Right renal pelvis (tissue), 4 donors: ENCODE measurements around the gene SLC39A11. TPM values are rescaled to one million over a fixed set of nuclear protein-coding genes. Genes with fewer than 3 reads are reported as not detected.
A peak's percentile ranks its signal among the peaks of the same experiment; 100 is the strongest.

Source experiments
- DNase-seq, 4 donors: peaks; one replicate each; pipeline ENCODE4 v3.0.0-alpha.2; 2013; ENCODE audit warnings: low read depth in 4 of 4, low spot score in 3 of 4, missing footprints in 1 of 4
- polyA plus RNA-seq, 4 donors: library from polyadenylated mRNA; unstranded; fragments of 120-200 nt; gene quantifications; one replicate each; pipeline ENCODE4 v1.2.1, GENCODE V29; 2013; ENCODE audit not compliant: insufficient read length in 4 of 4

Gene SLC39A11
- polyA plus RNA-seq, 4 donors = 27.6 to 29.1 (median 28.4) TPM

DNA sequence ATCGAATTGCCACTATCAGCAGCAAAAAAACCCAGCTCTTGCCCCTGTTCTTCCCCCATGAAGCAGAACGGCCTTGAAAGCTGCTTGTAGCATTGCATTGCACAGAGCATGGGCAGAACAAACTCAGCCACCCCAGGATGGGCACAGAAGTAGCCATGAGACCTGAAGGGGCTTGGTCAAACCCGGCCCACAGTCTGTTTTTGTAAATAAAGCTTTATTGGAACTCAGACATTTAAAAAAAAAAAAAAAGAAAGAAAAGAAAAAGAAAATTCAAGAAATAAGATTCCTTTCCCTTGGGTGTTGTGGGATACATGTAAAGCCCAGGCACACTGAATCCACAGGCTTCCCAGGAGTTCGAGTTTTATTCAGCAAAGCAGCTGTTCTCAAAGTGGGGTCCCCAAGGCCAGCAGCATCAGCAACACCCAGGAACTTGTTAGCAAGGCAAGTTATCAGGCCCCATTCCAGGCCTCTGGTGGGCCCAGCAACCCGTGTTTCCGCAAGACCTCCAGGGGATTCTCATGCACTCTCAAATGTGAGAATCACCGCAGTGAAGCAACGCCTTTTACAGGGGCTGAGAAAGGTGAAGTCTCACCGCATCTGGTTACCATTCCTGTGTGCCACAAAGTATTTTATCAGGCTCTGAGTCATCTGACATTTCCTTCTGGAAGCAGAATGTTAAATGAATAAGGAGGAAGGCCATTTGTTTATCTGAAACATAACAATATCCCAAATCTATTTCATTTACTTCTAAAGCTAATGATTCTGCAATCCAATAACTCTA lies 108.2 kb downstream of the SLC39A11 start:
- no peak for DNase-seq

DNA sequence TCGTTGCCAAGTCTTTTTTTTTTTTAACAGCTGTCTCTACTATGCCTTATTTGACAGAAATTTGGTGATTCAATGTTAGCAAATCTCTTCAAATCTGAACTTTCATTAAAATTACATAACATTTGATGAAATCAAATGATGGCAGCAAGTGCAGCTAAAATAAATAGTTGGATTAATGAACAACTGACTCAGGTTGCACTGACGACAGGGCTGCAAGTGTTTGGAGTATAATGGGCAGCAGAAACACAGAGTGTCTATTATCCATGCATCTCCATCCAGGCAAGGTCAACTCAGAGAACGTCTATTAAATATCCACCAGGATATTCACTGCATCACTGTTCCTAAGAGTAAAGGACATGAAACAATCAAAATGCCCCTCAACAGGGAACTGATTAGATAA lies 109.8 kb downstream of the SLC39A11 start:
- no peak for DNase-seq

GRCh38 chr17:72978593-72979218 lies 113.8 kb downstream of the SLC39A11 start:
- no peak for DNase-seq

GRCh38 chr17:72977771-72978417 lies 114.6 kb downstream of the SLC39A11 start:
- DNase-seq = no peak

DNA sequence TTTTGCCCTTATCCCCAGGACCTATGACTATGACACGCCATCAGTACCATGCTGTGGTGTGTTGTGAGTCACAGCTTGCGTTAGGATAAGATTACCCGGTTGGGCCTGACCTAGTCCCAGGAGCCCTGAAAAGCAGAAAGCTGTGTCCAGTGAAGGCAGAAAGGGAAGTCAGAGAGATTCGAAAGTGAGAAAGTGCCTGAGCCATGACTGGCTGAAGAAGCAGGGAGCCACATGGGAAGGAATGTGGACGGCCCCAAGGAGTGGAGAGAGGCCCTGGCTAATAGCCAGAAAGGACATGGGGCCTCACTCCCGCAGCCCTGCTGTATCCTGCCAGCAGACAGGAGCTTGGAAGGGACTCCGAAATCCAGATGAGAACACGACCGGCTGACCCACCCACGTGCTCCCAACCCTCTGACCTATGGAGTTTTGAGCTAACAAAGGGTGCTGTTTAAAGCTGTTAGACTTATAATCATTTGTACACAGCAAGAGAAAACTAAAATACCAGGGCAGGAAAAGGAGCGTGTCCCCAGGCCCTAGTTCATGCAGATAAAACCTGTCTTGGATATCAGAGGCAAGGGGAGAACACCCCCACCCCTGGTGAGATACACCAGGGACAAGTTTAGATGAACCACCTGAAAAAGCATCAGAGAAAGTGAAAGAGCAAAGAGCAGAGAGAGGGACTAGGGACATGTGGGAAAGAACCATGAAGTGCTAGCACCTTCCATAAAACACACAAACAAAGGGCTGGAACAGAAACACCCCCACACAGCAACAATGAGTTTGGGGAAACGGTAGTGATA lies 115.3 kb downstream of the SLC39A11 start:
- DNase-seq = peak in 3 of 4 donors; percentile 22 to 30 (median 28)

- no peak for DNase-seq
Observed at GRCh38 chr17:72975509-72975908, 117.0 kb downstream of the SLC39A11 start.

DNA sequence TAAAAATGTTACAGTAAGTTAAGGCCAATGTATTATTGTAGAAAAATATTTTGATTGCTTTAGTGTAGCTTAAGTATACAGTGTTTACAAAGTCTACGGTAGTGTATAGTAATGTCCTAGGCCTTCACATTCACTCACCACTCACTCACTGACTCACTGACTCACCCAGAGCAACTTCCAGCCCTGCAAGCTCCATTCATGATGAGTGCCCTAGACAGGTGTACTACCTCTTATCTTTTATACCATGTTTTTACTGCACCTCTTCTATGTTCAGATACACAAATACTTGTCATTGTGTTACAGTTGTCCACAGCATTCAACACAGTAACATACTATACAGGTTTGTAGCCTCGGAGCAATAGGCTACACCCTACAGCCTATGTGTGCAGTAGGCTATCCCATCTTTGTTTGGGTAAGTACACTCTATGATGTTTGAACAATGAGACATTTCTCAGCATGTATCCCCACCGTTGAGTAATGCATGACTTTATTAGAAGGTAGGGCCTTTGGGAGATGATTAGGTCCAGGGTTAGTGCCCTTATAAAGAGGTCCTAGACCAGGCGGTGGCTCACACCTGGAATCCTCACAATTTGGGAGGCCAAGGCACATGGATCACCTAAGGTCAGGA lies 117.8 kb downstream of the SLC39A11 start:
- no peak for DNase-seq

DNA sequence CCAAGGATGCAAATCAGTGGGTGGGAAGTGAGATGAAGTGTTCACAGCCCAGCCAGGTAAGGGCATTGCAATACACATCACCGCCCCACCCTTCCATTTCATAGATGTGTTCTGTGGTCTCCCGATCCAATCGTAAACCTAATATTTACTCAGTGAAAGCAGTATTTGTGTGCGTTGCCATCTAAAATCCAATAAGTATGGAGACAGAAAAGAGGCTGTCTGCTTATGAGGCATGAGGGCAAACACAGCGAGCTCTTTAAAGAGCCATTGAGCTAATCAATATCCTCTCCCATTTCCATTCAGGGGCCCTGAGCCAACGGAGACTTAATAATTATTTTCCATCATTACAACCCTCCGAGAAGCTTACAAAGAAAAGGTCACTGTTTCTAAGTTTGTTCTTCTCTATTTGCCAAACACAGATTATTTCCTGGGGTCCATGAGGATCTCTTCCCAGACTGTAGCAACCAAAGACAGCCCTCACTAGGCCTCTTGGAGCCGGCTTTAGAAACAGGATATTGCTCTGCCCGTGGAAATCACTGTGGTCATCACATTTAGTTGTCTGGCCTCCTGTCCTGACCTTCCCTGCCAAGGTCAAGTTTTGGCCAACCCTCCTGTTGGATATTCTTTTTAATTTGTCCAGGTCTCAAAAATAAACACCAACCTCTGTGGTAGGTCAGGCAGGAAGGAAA lies 120.1 kb downstream of the SLC39A11 start:
- no peak for DNase-seq

- DNase-seq = no peak
Observed at GRCh38 chr17:72971226-72971880, 121.1 kb downstream of the SLC39A11 start.

GRCh38 chr17:72970797-72971196 lies 121.7 kb downstream of the SLC39A11 start:
- no peak for DNase-seq

- no peak for DNase-seq
Observed at GRCh38 chr17:72970246-72970645, 122.2 kb downstream of the SLC39A11 start.

DNA sequence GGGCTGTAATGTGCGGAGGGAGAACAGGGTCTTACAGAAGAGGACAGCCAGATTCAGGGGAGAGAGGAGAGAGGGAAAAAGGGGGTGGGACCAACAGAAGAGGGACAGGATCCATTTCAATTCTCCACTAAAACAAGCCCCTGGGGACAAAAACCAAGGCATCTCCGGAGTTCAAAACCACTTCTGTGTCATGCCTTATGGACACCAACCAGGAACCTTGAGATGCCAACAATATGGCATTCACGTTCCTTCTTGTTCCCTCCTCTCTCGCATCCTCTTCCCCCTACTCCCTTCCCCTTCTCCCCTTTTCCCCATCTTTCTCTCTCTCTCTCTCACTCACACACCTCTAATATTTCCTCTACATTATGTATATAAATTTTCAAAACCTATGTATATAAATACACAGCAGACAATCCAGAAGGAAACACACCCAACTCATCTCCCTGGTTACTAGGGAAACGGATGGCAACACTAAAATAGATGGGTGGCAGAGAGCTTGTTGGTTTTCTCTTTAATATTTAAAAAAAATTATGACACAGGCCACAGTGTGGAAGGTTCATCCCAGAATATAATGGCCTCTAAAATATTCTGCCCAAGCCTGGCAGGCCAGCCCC lies 123.1 kb downstream of the SLC39A11 start:
- DNase-seq = no peak

DNA sequence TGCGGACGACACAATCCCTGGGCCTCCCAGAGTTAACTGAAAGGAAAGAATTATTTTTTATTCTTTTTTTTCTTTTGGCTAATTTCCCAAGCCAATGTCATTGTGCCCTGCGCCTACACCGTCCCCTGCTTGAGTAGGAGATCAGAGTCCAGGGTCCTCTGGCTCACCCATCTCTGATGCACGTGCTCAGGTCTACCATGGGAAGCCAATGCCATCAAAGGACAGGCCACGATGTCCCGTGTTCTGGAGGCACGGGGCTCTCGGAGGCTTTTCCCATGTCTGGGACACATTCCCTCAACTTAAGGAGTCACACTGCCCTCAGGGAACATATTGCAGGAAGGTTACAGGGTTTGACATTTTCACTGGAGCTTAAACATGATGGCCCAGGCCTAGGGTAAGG lies 123.7 kb downstream of the SLC39A11 start:
- no peak for DNase-seq

- no peak for DNase-seq
Observed at GRCh38 chr17:72967977-72968585, 124.4 kb downstream of the SLC39A11 start.

DNA sequence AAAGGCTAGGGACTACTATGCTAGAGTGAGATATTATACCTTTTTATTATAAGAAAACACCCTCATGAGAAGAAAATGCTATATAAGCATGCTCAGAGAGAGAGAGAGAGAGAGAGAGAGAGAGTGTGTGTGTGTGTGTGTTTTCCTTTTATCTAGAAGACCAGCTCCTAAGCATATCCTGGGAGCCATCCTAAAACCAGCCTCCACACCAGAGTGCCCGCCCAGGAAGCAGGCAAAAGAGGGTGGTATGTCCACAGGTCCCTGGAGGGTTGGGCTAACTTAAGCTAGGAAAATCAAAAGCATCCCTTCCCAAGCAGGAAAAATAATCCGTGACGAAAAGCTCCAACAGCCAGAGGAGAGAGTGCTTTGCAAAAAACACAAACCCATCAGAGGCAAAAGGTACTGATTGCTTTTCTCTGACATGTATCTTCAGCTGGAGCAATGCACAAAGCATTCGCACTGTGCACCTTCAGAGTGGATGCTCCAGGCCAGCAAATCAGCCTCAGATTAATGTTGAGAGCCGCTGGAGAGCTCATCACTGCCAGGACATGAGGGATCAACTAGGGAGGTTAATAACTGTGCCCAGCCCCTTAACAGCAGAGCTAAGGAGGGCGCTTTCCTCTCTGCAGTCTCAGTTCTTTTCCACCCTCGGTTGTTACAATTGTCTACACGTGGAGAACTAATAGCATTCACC lies 125.1 kb downstream of the SLC39A11 start:
- DNase-seq = no peak

- no peak for DNase-seq
Observed at GRCh38 chr17:72962106-72962505, 130.4 kb downstream of the SLC39A11 start.

DNA sequence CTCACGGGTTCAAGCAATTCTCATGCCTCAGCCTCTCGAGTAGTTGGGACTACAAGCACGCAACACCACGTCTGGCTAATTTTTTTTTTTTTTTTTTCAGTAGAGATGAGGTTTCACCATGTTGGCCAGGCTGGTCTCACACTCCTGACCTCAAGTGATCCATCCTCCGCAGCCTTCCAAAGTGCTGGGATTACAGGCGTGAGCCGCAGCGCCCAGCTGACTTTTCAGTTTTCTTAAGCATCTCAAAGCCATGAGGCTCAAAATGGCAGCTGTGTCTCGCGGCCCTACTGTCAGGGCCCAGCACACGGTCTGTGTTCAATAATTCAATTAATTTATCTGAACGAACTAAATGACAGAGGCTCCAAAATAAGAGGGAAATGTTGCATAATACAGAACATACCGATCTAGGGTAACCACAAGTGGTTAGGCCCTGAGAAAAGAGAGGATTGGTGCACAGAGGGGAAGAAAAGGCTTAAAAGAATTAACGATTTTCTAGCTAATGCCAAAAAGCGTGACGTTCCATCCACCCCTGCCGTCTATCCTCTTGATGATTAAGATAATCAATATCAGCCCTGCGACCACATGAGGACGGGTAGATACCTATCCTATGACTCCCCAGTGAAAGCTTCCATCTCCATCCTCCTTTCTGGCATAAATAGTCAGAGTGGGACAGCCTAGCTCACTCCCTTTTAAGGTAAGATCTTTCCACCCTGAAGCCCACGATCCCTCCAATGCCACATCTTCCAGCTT lies 136.9 kb downstream of the SLC39A11 start:
- no peak for DNase-seq
